ENCODE measurements around the gene PPP2R3B.

The PPP2R3B gene

DNA sequence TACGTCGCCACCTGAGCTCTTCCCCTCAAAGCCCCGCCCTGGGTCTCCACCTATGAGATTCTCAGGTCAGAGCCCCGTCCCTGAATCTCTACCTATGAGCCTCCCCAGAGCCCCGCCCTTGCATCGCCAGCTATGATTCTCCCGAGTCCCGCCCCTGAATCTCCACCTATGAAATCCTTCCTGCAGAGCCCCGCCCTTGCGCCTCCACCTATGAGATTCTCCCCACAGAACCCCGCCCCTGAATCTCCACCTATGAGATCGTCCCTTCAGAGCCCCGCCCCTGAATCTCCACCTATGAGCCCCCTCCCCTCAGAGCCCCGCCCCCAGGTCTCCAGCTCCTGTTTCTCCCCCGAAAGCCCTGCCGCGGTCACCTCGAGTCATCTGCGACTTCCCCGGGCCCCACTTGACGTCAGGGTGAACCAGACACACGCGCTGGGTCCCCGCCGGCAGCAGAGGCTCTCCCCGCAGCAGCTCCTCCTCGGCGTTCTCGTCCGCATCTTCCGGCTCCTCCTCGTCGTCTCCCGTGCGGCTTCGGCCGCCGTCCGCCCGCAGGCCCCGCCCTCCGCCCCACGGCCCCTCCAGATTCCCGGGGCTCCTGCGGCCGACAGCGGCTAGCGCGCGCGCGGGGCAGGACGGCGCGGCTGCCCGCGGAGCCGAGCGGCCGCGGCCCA, 68.5 kb downstream of the PPP2R3B start:
- POLR2A ChIA-PET, result no interaction called here
- Histone ChIP-seq H3K4me3 (ENCODE audit: low read depth, low read length) (peak overlapping the region; percentile 64), H3K4me1 (ENCODE audit: control insufficient read depth, insufficient read depth, low read length) (peaks cover 12% of the 10 kb centered on the region), H3K36me3 (ENCODE audit: control insufficient read depth in 2 of 2, insufficient read depth in 1 of 2, low read length in 2 of 2) (peaks cover 0 to 29% of the 10 kb centered on the region in 2 experiments; a peak in 1 of 3 replicates), H3K9me3 (ENCODE audit: control insufficient read depth, insufficient read depth, low read depth, low read length) (no peaks in the 10 kb centered on the region), H3K27ac (ENCODE audit: extremely low read depth, low read depth, low read length) (peak overlapping the region; percentile 92)
- CTCF ChIA-PET, result no interaction called here
- TF ChIP-seq ZNF629 (tag by site-specific recombination; IDR thresholded peaks at IDR 0.05), result no peak
- TF ChIP-seq MEIS1 (CRISPR knock-in tag; IDR thresholded peaks at IDR 0.05; ENCODE audit: borderline replicate concordance), result no peak
- TF ChIP-seq, protein P1, sequence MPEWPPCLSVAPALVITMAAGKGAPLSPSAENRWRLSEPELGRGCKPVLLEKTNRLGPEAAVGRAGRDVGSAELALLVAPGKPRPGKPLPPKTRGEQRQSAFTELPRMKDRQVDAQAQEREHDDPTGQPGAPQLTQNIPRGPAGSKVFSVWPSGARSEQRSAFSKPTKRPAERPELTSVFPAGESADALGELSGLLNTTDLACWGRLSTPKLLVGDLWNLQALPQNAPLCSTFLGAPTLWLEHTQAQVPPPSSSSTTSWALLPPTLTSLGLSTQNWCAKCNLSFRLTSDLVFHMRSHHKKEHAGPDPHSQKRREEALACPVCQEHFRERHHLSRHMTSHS (tag by site-specific recombination; IDR thresholded peaks at IDR 0.05), result no peak
- no peak for TF ChIP-seq ZNF560 (tag by site-specific recombination; IDR thresholded peaks at IDR 0.05; ENCODE audit: borderline replicate concordance)
- no peak for TF ChIP-seq TSHZ1 (tag by site-specific recombination; IDR thresholded peaks at IDR 0.05; ENCODE audit: borderline replicate concordance)
- no peak for TF ChIP-seq OVOL3 (tag by site-specific recombination; IDR thresholded peaks at IDR 0.05)
- TF ChIP-seq ZNF596 (tag by site-specific recombination; IDR thresholded peaks at IDR 0.05), result 0 out of 2 replicates have a peak, but pooled peaks have one; percentile 31
- TF ChIP-seq, protein P2, sequence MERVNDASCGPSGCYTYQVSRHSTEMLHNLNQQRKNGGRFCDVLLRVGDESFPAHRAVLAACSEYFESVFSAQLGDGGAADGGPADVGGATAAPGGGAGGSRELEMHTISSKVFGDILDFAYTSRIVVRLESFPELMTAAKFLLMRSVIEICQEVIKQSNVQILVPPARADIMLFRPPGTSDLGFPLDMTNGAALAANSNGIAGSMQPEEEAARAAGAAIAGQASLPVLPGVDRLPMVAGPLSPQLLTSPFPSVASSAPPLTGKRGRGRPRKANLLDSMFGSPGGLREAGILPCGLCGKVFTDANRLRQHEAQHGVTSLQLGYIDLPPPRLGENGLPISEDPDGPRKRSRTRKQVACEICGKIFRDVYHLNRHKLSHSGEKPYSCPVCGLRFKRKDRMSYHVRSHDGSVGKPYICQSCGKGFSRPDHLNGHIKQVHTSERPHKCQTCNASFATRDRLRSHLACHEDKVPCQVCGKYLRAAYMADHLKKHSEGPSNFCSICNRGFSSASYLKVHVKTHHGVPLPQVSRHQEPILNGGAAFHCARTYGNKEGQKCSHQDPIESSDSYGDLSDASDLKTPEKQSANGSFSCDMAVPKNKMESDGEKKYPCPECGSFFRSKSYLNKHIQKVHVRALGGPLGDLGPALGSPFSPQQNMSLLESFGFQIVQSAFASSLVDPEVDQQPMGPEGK (tag by site-specific recombination; IDR thresholded peaks at IDR 0.05), result 0 out of 2 replicates have a peak, but pooled peaks have one; percentile 61
- TF ChIP-seq ZNF664 (tag by site-specific recombination; IDR thresholded peaks at IDR 0.05), result no peak
- no peak for TF ChIP-seq ZNF658 (tag by site-specific recombination; IDR thresholded peaks at IDR 0.05)
- peak; percentile 84 for TF ChIP-seq KLF1 (tag by site-specific recombination; IDR thresholded peaks at IDR 0.05)
- no peak for TF ChIP-seq ZNF404 (tag by site-specific recombination; IDR thresholded peaks at IDR 0.05)
- no peak for TF ChIP-seq ZNF248 (tag by site-specific recombination; IDR thresholded peaks at IDR 0.05)
- TF ChIP-seq ZNF530 (tag by site-specific recombination; IDR thresholded peaks at IDR 0.05; ENCODE audit: low read depth), result no peak
- no peak for TF ChIP-seq ZNF398 (tag by site-specific recombination; IDR thresholded peaks at IDR 0.05)
- TF ChIP-seq ZNF19 (tag by site-specific recombination; IDR thresholded peaks at IDR 0.05; ENCODE audit: low read depth), result no peak
- TF ChIP-seq, protein P3, sequence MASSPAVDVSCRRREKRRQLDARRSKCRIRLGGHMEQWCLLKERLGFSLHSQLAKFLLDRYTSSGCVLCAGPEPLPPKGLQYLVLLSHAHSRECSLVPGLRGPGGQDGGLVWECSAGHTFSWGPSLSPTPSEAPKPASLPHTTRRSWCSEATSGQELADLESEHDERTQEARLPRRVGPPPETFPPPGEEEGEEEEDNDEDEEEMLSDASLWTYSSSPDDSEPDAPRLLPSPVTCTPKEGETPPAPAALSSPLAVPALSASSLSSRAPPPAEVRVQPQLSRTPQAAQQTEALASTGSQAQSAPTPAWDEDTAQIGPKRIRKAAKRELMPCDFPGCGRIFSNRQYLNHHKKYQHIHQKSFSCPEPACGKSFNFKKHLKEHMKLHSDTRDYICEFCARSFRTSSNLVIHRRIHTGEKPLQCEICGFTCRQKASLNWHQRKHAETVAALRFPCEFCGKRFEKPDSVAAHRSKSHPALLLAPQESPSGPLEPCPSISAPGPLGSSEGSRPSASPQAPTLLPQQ (tag by site-specific recombination; IDR thresholded peaks at IDR 0.05), result peak; percentile 68; the same call in 1 of the 2 replicates
- no peak for TF ChIP-seq MZF1 (tag by site-specific recombination; IDR thresholded peaks at IDR 0.05; ENCODE audit: borderline replicate concordance)
- no peak for TF ChIP-seq FEZF1 (tag by site-specific recombination; IDR thresholded peaks at IDR 0.05)
- no peak for TF ChIP-seq GLIS1 (tag by site-specific recombination; IDR thresholded peaks at IDR 0.05)
- no peak for TF ChIP-seq ZNF621 (tag by site-specific recombination; IDR thresholded peaks at IDR 0.05)
- no peak for TF ChIP-seq ZNF155 (tag by site-specific recombination; IDR thresholded peaks at IDR 0.05)
- no peak for TF ChIP-seq KLF16 (tag by site-specific recombination; IDR thresholded peaks at IDR 0.05)
- TF ChIP-seq ZNF843 (tag by site-specific recombination; IDR thresholded peaks at IDR 0.05), result no peak
- TF ChIP-seq GLI4 (tag by site-specific recombination; IDR thresholded peaks at IDR 0.05), result no peak
- TF ChIP-seq, protein P4, sequence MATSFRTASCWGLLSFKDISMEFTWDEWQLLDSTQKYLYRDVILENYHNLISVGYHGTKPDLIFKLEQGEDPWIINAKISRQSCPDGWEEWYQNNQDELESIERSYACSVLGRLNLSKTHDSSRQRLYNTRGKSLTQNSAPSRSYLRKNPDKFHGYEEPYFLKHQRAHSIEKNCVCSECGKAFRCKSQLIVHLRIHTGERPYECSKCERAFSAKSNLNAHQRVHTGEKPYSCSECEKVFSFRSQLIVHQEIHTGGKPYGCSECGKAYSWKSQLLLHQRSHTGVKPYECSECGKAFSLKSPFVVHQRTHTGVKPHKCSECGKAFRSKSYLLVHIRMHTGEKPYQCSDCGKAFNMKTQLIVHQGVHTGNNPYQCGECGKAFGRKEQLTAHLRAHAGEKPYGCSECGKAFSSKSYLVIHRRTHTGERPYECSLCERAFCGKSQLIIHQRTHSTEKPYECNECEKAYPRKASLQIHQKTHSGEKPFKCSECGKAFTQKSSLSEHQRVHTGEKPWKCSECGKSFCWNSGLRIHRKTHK (tag by site-specific recombination; IDR thresholded peaks at IDR 0.05), result no peak
- no peak for TF ChIP-seq ZNF341 (tag by site-specific recombination; IDR thresholded peaks at IDR 0.05; ENCODE audit: low read depth)
- TF ChIP-seq OSR2 (tag by site-specific recombination; IDR thresholded peaks at IDR 0.05), result 0 out of 2 replicates have a peak, but pooled peaks have one; percentile 25
